ENCODE results near the gene TACR1. TPM values are rescaled to one million over a fixed set of nuclear protein-coding genes. Genes with fewer than 3 reads are reported as not detected.

Gene TACR1
- total and polyA plus RNA-seq, 4 experiments from 2014 or later, result 0.11 TPM; not detected in 3

GRCh38 chr2:75134860-75135259, 64.5 kb downstream of the TACR1 start:
- H3K27ac ChIP-seq (ENCODE audit: low read depth, low read length), result no peak overlapping the region
- intact Hi-C loops (cut with micrococcal nuclease), result no loop called here
- no peaks in the 10 kb centered on the region for H3K4me1 Mint-ChIP-seq
- ChIA-PET POLR2A (ENCODE audit: partially characterized antibody) (no interaction called here), CTCF (ENCODE audit: partially characterized antibody) (no interaction called here)
- H3K36me3 ChIP-seq (ENCODE audit: insufficient read depth, low read length), result no peaks in the 10 kb centered on the region
- no peaks in the 10 kb centered on the region for H3K4me1 ChIP-seq (ENCODE audit: insufficient read depth, low read length)
- DNase-seq, result no peak
- H3K4me3 ChIP-seq (ENCODE audit: low read length in 2 of 2), result no peak overlapping the region
- no peak overlapping the region for H3K27ac Mint-ChIP-seq
- no peak overlapping the region for H3K4me3 Mint-ChIP-seq
- H3K36me3 Mint-ChIP-seq, result no peaks in the 10 kb centered on the region
- no peaks in the 10 kb centered on the region for H3K27me3 ChIP-seq (ENCODE audit: insufficient read depth, low read length)
- H3K9me3 ChIP-seq (ENCODE audit: control insufficient read depth in 1 of 2, low read length in 2 of 2), result no peaks in the 10 kb centered on the region
- H3K9me3 Mint-ChIP-seq, result no peaks in the 10 kb centered on the region
- no peaks in the 10 kb centered on the region for H3K27me3 Mint-ChIP-seq

- H3K4me1 Mint-ChIP-seq, result no peaks in the 10 kb centered on the region
- H3K4me3 ChIP-seq (ENCODE audit: low read length in 2 of 2), result no peak overlapping the region
- H3K27me3 ChIP-seq (ENCODE audit: insufficient read depth, low read length), result no peaks in the 10 kb centered on the region
- no peak overlapping the region for H3K27ac ChIP-seq (ENCODE audit: low read depth, low read length)
- no peak overlapping the region for H3K27ac Mint-ChIP-seq
- CTCF ChIA-PET (ENCODE audit: partially characterized antibody), result no interaction called here
- no peaks in the 10 kb centered on the region for H3K4me1 ChIP-seq (ENCODE audit: insufficient read depth, low read length)
- H3K36me3 Mint-ChIP-seq, result no peaks in the 10 kb centered on the region
- intact Hi-C loops (cut with micrococcal nuclease), result no loop called here
- no peaks in the 10 kb centered on the region for H3K9me3 ChIP-seq (ENCODE audit: control insufficient read depth in 1 of 2, low read length in 2 of 2)
- H3K27me3 Mint-ChIP-seq, result no peaks in the 10 kb centered on the region
- no peak overlapping the region for H3K4me3 Mint-ChIP-seq
- POLR2A ChIA-PET (ENCODE audit: partially characterized antibody), result no interaction called here
- no peak for DNase-seq
- no peaks in the 10 kb centered on the region for H3K9me3 Mint-ChIP-seq
- H3K36me3 ChIP-seq (ENCODE audit: insufficient read depth, low read length), result no peaks in the 10 kb centered on the region
These were observed 65.4 kb downstream of the TACR1 start for GRCh38 chr2:75133621-75134570.

- POLR2A ChIA-PET (ENCODE audit: partially characterized antibody), result no interaction called here
- H3K27ac Mint-ChIP-seq, result no peak overlapping the region
- no peak overlapping the region for H3K4me3 Mint-ChIP-seq
- peaks cover 0 to 13% (median 2%) of the 10 kb centered on the region in 8 donors for H3K9me3 Mint-ChIP-seq
- Histone ChIP-seq H3K27me3 (ENCODE audit: insufficient read depth, low read length) (no peaks in the 10 kb centered on the region), H3K4me1 (ENCODE audit: insufficient read depth, low read length) (no peaks in the 10 kb centered on the region), H3K36me3 (ENCODE audit: insufficient read depth, low read length) (no peaks in the 10 kb centered on the region), H3K9me3 (ENCODE audit: control insufficient read depth in 1 of 2, low read length in 2 of 2) (no peaks in the 10 kb centered on the region), H3K4me3 (ENCODE audit: low read length in 2 of 2) (no peak overlapping the region), H3K27ac (ENCODE audit: low read depth, low read length) (no peak overlapping the region)
- H3K27me3 Mint-ChIP-seq, result peaks cover 0 to 2% of the 10 kb centered on the region in 2 donors
- no peaks in the 10 kb centered on the region for H3K36me3 Mint-ChIP-seq
- CTCF ChIA-PET (ENCODE audit: partially characterized antibody), result no interaction called here
- no peak for DNase-seq
- intact Hi-C loops (cut with micrococcal nuclease), result no loop called here
- no peaks in the 10 kb centered on the region for H3K4me1 Mint-ChIP-seq
These were observed 69.1 kb downstream of the TACR1 start for GRCh38 chr2:75130171-75130570.

- H3K9me3 ChIP-seq (ENCODE audit: control insufficient read depth in 1 of 2, low read length in 2 of 2), result no peaks in the 10 kb centered on the region
- no peaks in the 10 kb centered on the region for H3K4me1 ChIP-seq (ENCODE audit: insufficient read depth, low read length)
- Mint-ChIP-seq H3K4me1 (no peaks in the 10 kb centered on the region), H3K4me3 (no peak overlapping the region), H3K27ac (no peak overlapping the region), H3K27me3 (peaks cover 0 to 2% of the 10 kb centered on the region in 2 donors), H3K9me3 (peaks cover 0 to 13% (median 2%) of the 10 kb centered on the region in 8 donors), H3K36me3 (no peaks in the 10 kb centered on the region)
- no peak overlapping the region for H3K27ac ChIP-seq (ENCODE audit: low read depth, low read length)
- intact Hi-C loops (cut with micrococcal nuclease), result no loop called here
- H3K27me3 ChIP-seq (ENCODE audit: insufficient read depth, low read length), result no peaks in the 10 kb centered on the region
- POLR2A ChIA-PET (ENCODE audit: partially characterized antibody), result no interaction called here
- H3K36me3 ChIP-seq (ENCODE audit: insufficient read depth, low read length), result no peaks in the 10 kb centered on the region
- no peak for DNase-seq
- no peak overlapping the region for H3K4me3 ChIP-seq (ENCODE audit: low read length in 2 of 2)
- CTCF ChIA-PET (ENCODE audit: partially characterized antibody), result no interaction called here
These were observed 75.4 kb downstream of the TACR1 start for GRCh38 chr2:75123876-75124275.

GRCh38 chr2:75113231-75113869, 86.0 kb downstream of the TACR1 start:
- ChIA-PET POLR2A (ENCODE audit: partially characterized antibody) (no interaction called here), CTCF (ENCODE audit: partially characterized antibody) (no interaction called here)
- no peaks in the 10 kb centered on the region for H3K4me1 Mint-ChIP-seq
- no peaks in the 10 kb centered on the region for H3K9me3 Mint-ChIP-seq
- H3K4me1 ChIP-seq (ENCODE audit: insufficient read depth, low read length), result no peaks in the 10 kb centered on the region
- H3K36me3 Mint-ChIP-seq, result peaks cover 0 to 3% of the 10 kb centered on the region in 2 donors
- H3K27ac ChIP-seq (ENCODE audit: low read depth, low read length), result no peak overlapping the region
- intact Hi-C loops (cut with micrococcal nuclease), result no loop called here
- no peaks in the 10 kb centered on the region for H3K9me3 ChIP-seq (ENCODE audit: control insufficient read depth in 1 of 2, low read length in 2 of 2)
- no peak overlapping the region for H3K4me3 Mint-ChIP-seq
- no peak for DNase-seq
- no peaks in the 10 kb centered on the region for H3K36me3 ChIP-seq (ENCODE audit: insufficient read depth, low read length)
- H3K27me3 ChIP-seq (ENCODE audit: insufficient read depth, low read length), result no peaks in the 10 kb centered on the region
- no peak overlapping the region for H3K4me3 ChIP-seq (ENCODE audit: low read length in 2 of 2)
- peaks cover 0 to 1% of the 10 kb centered on the region in 2 donors for H3K27me3 Mint-ChIP-seq
- H3K27ac Mint-ChIP-seq, result no peak overlapping the region

GRCh38 chr2:75108937-75109482, 90.3 kb downstream of the TACR1 start:
- intact Hi-C loops (cut with micrococcal nuclease), result no loop called here
- no peak overlapping the region for H3K4me3 Mint-ChIP-seq
- H3K27ac ChIP-seq (ENCODE audit: low read depth, low read length), result no peak overlapping the region
- CTCF ChIA-PET (ENCODE audit: partially characterized antibody), result no interaction called here
- no peaks in the 10 kb centered on the region for H3K9me3 Mint-ChIP-seq
- no peaks in the 10 kb centered on the region for H3K36me3 Mint-ChIP-seq
- H3K4me3 ChIP-seq (ENCODE audit: low read length in 2 of 2), result no peak overlapping the region
- no peak for DNase-seq
- H3K27me3 Mint-ChIP-seq, result peaks cover 0 to 1% of the 10 kb centered on the region in 2 donors
- H3K9me3 ChIP-seq (ENCODE audit: control insufficient read depth in 1 of 2, low read length in 2 of 2), result no peaks in the 10 kb centered on the region
- H3K27me3 ChIP-seq (ENCODE audit: insufficient read depth, low read length), result no peaks in the 10 kb centered on the region
- POLR2A ChIA-PET (ENCODE audit: partially characterized antibody), result no interaction called here
- no peaks in the 10 kb centered on the region for H3K4me1 ChIP-seq (ENCODE audit: insufficient read depth, low read length)
- H3K4me1 Mint-ChIP-seq, result no peaks in the 10 kb centered on the region
- no peaks in the 10 kb centered on the region for H3K36me3 ChIP-seq (ENCODE audit: insufficient read depth, low read length)
- H3K27ac Mint-ChIP-seq, result no peak overlapping the region

GRCh38 chr2:75102011-75102410, 97.3 kb downstream of the TACR1 start:
- Histone ChIP-seq H3K27me3 (ENCODE audit: insufficient read depth, low read length) (no peaks in the 10 kb centered on the region), H3K27ac (ENCODE audit: low read depth, low read length) (no peak overlapping the region), H3K4me1 (ENCODE audit: insufficient read depth, low read length) (no peaks in the 10 kb centered on the region), H3K9me3 (ENCODE audit: control insufficient read depth in 1 of 2, low read length in 2 of 2) (no peaks in the 10 kb centered on the region), H3K4me3 (ENCODE audit: low read length in 2 of 2) (no peak overlapping the region), H3K36me3 (ENCODE audit: insufficient read depth, low read length) (no peaks in the 10 kb centered on the region)
- H3K27me3 Mint-ChIP-seq, result no peaks in the 10 kb centered on the region
- H3K4me1 Mint-ChIP-seq, result peaks cover 0 to 3% (median 1%) of the 10 kb centered on the region in 4 donors
- CTCF ChIA-PET (ENCODE audit: partially characterized antibody), result no interaction called here
- H3K4me3 Mint-ChIP-seq, result no peak overlapping the region
- peaks cover 0 to 9% (median 5%) of the 10 kb centered on the region in 8 donors for H3K9me3 Mint-ChIP-seq
- intact Hi-C loops (cut with micrococcal nuclease), result no loop called here
- H3K36me3 Mint-ChIP-seq, result peaks cover 0 to 13% of the 10 kb centered on the region in 2 donors
- POLR2A ChIA-PET (ENCODE audit: partially characterized antibody), result no interaction called here
- no peak for DNase-seq
- no peak overlapping the region for H3K27ac Mint-ChIP-seq

Data from CD4-positive, alpha-beta memory T cell (primary cell).